ENCODE measurements around the gene SMIM36.

Gene SMIM36

GRCh38 chr17:55510986-55511721 lies at the start of gene SMIM36:
Gene SMIM36 (minus strand): TSS chr17:55511452.
- Histone ChIP-seq H3K27me3 (ENCODE audit: control insufficient read depth in 1 of 2, insufficient read depth in 2 of 2, low read length in 2 of 2) (no peaks in the 10 kb centered on the region), H3K9me3 (ENCODE audit: low read length) (no peaks in the 10 kb centered on the region), H3K4me3 (ENCODE audit: low read depth in 1 of 2, low read length in 2 of 2) (no peak within 1 kb of the TSS), H3K9ac (ENCODE audit: low read length) (no peak within 1 kb of the TSS), H3K36me3 (ENCODE audit: insufficient read depth, low read length) (no peaks in the 10 kb centered on the region), H3K27ac (ENCODE audit: low read depth, low read length) (no peak within 1 kb of the TSS), H3K4me1 (ENCODE audit: insufficient read depth, low read length) (peaks cover 7% of the 10 kb centered on the region)

- no peak overlapping the region for H3K27ac ChIP-seq (ENCODE audit: low read depth, low read length)
- no peaks in the 10 kb centered on the region for H3K27me3 ChIP-seq (ENCODE audit: control insufficient read depth in 1 of 2, insufficient read depth in 2 of 2, low read length in 2 of 2)
- H3K9me3 ChIP-seq (ENCODE audit: low read length): no peaks in the 10 kb centered on the region
- H3K4me3 ChIP-seq (ENCODE audit: low read depth in 1 of 2, low read length in 2 of 2): no peak overlapping the region
- H3K9ac ChIP-seq (ENCODE audit: low read length): no peak overlapping the region
- H3K4me1 ChIP-seq (ENCODE audit: insufficient read depth, low read length): no peaks in the 10 kb centered on the region
- no peaks in the 10 kb centered on the region for H3K36me3 ChIP-seq (ENCODE audit: insufficient read depth, low read length)
These were observed 44.5 kb upstream of the SMIM36 start for GRCh38 chr17:55555772-55556171.

- no peaks in the 10 kb centered on the region for H3K9me3 ChIP-seq (ENCODE audit: low read length)
- H3K27me3 ChIP-seq (ENCODE audit: control insufficient read depth in 1 of 2, insufficient read depth in 2 of 2, low read length in 2 of 2): no peaks in the 10 kb centered on the region
- H3K36me3 ChIP-seq (ENCODE audit: insufficient read depth, low read length): no peaks in the 10 kb centered on the region
- H3K9ac ChIP-seq (ENCODE audit: low read length): no peak overlapping the region
- no peak overlapping the region for H3K27ac ChIP-seq (ENCODE audit: low read depth, low read length)
- H3K4me1 ChIP-seq (ENCODE audit: insufficient read depth, low read length): no peaks in the 10 kb centered on the region
- no peak overlapping the region for H3K4me3 ChIP-seq (ENCODE audit: low read depth in 1 of 2, low read length in 2 of 2)
These were observed 37.9 kb upstream of the SMIM36 start for GRCh38 chr17:55549140-55549539.

- no peaks in the 10 kb centered on the region for H3K9me3 ChIP-seq (ENCODE audit: low read length)
- H3K4me1 ChIP-seq (ENCODE audit: insufficient read depth, low read length): no peaks in the 10 kb centered on the region
- H3K4me3 ChIP-seq (ENCODE audit: low read depth in 1 of 2, low read length in 2 of 2): no peak overlapping the region
- H3K27ac ChIP-seq (ENCODE audit: low read depth, low read length): no peak overlapping the region
- no peak overlapping the region for H3K9ac ChIP-seq (ENCODE audit: low read length)
- no peaks in the 10 kb centered on the region for H3K36me3 ChIP-seq (ENCODE audit: insufficient read depth, low read length)
- H3K27me3 ChIP-seq (ENCODE audit: control insufficient read depth in 1 of 2, insufficient read depth in 2 of 2, low read length in 2 of 2): no peaks in the 10 kb centered on the region
These were observed 35.9 kb upstream of the SMIM36 start for GRCh38 chr17:55546991-55547664.

GRCh38 chr17:55546481-55546880 lies 35.2 kb upstream of the SMIM36 start:
- no peaks in the 10 kb centered on the region for H3K9me3 ChIP-seq (ENCODE audit: low read length)
- H3K36me3 ChIP-seq (ENCODE audit: insufficient read depth, low read length): no peaks in the 10 kb centered on the region
- no peak overlapping the region for H3K9ac ChIP-seq (ENCODE audit: low read length)
- H3K27ac ChIP-seq (ENCODE audit: low read depth, low read length): no peak overlapping the region
- H3K27me3 ChIP-seq (ENCODE audit: control insufficient read depth in 1 of 2, insufficient read depth in 2 of 2, low read length in 2 of 2): no peaks in the 10 kb centered on the region
- H3K4me3 ChIP-seq (ENCODE audit: low read depth in 1 of 2, low read length in 2 of 2): no peak overlapping the region
- H3K4me1 ChIP-seq (ENCODE audit: insufficient read depth, low read length): no peaks in the 10 kb centered on the region

- H3K36me3 ChIP-seq (ENCODE audit: insufficient read depth, low read length): no peaks in the 10 kb centered on the region
- no peaks in the 10 kb centered on the region for H3K27me3 ChIP-seq (ENCODE audit: control insufficient read depth in 1 of 2, insufficient read depth in 2 of 2, low read length in 2 of 2)
- H3K4me3 ChIP-seq (ENCODE audit: low read depth in 1 of 2, low read length in 2 of 2): no peak overlapping the region
- H3K4me1 ChIP-seq (ENCODE audit: insufficient read depth, low read length): no peaks in the 10 kb centered on the region
- no peaks in the 10 kb centered on the region for H3K9me3 ChIP-seq (ENCODE audit: low read length)
- no peak overlapping the region for H3K9ac ChIP-seq (ENCODE audit: low read length)
- no peak overlapping the region for H3K27ac ChIP-seq (ENCODE audit: low read depth, low read length)
These were observed 34.6 kb upstream of the SMIM36 start for GRCh38 chr17:55545806-55546205.

- no peaks in the 10 kb centered on the region for H3K9me3 ChIP-seq (ENCODE audit: low read length)
- H3K27me3 ChIP-seq (ENCODE audit: control insufficient read depth in 1 of 2, insufficient read depth in 2 of 2, low read length in 2 of 2): no peaks in the 10 kb centered on the region
- H3K9ac ChIP-seq (ENCODE audit: low read length): no peak overlapping the region
- no peak overlapping the region for H3K27ac ChIP-seq (ENCODE audit: low read depth, low read length)
- H3K4me1 ChIP-seq (ENCODE audit: insufficient read depth, low read length): no peaks in the 10 kb centered on the region
- no peak overlapping the region for H3K4me3 ChIP-seq (ENCODE audit: low read depth in 1 of 2, low read length in 2 of 2)
- no peaks in the 10 kb centered on the region for H3K36me3 ChIP-seq (ENCODE audit: insufficient read depth, low read length)
These were observed 32.5 kb upstream of the SMIM36 start for GRCh38 chr17:55543709-55544108.

- H3K27ac ChIP-seq (ENCODE audit: low read depth, low read length): no peak overlapping the region
- H3K4me1 ChIP-seq (ENCODE audit: insufficient read depth, low read length): no peaks in the 10 kb centered on the region
- no peak overlapping the region for H3K4me3 ChIP-seq (ENCODE audit: low read depth in 1 of 2, low read length in 2 of 2)
- H3K9ac ChIP-seq (ENCODE audit: low read length): no peak overlapping the region
- no peaks in the 10 kb centered on the region for H3K27me3 ChIP-seq (ENCODE audit: control insufficient read depth in 1 of 2, insufficient read depth in 2 of 2, low read length in 2 of 2)
- no peaks in the 10 kb centered on the region for H3K9me3 ChIP-seq (ENCODE audit: low read length)
- H3K36me3 ChIP-seq (ENCODE audit: insufficient read depth, low read length): no peaks in the 10 kb centered on the region
These were observed 29.3 kb upstream of the SMIM36 start for GRCh38 chr17:55540414-55541091.

GRCh38 chr17:55536205-55536604 lies 25.0 kb upstream of the SMIM36 start:
- Histone ChIP-seq H3K9ac (ENCODE audit: low read length) (no peak overlapping the region), H3K27me3 (ENCODE audit: control insufficient read depth in 1 of 2, insufficient read depth in 2 of 2, low read length in 2 of 2) (no peaks in the 10 kb centered on the region), H3K4me3 (ENCODE audit: low read depth in 1 of 2, low read length in 2 of 2) (no peak overlapping the region), H3K9me3 (ENCODE audit: low read length) (no peaks in the 10 kb centered on the region), H3K4me1 (ENCODE audit: insufficient read depth, low read length) (no peaks in the 10 kb centered on the region), H3K27ac (ENCODE audit: low read depth, low read length) (no peak overlapping the region), H3K36me3 (ENCODE audit: insufficient read depth, low read length) (no peaks in the 10 kb centered on the region)

- Histone ChIP-seq H3K4me1 (ENCODE audit: insufficient read depth, low read length) (no peaks in the 10 kb centered on the region), H3K4me3 (ENCODE audit: low read depth in 1 of 2, low read length in 2 of 2) (no peak overlapping the region), H3K27ac (ENCODE audit: low read depth, low read length) (no peak overlapping the region), H3K9me3 (ENCODE audit: low read length) (no peaks in the 10 kb centered on the region), H3K27me3 (ENCODE audit: control insufficient read depth in 1 of 2, insufficient read depth in 2 of 2, low read length in 2 of 2) (no peaks in the 10 kb centered on the region), H3K9ac (ENCODE audit: low read length) (no peak overlapping the region), H3K36me3 (ENCODE audit: insufficient read depth, low read length) (no peaks in the 10 kb centered on the region)
These were observed 22.4 kb upstream of the SMIM36 start for GRCh38 chr17:55533608-55534007.

- Histone ChIP-seq H3K4me3 (ENCODE audit: low read depth in 1 of 2, low read length in 2 of 2) (no peak overlapping the region), H3K9me3 (ENCODE audit: low read length) (no peaks in the 10 kb centered on the region), H3K4me1 (ENCODE audit: insufficient read depth, low read length) (no peaks in the 10 kb centered on the region), H3K36me3 (ENCODE audit: insufficient read depth, low read length) (no peaks in the 10 kb centered on the region), H3K9ac (ENCODE audit: low read length) (no peak overlapping the region), H3K27me3 (ENCODE audit: control insufficient read depth in 1 of 2, insufficient read depth in 2 of 2, low read length in 2 of 2) (no peaks in the 10 kb centered on the region), H3K27ac (ENCODE audit: low read depth, low read length) (no peak overlapping the region)
These were observed 21.4 kb upstream of the SMIM36 start for GRCh38 chr17:55532670-55533069.
